Kidney epithelial cell (primary cell): Measurements from ENCODE around the gene CS. TPM values are rescaled to one million over a fixed set of nuclear protein-coding genes. Genes with fewer than 3 reads are reported as not detected.
"Not testable (repeated sequence)": the region's sequence is repeated elsewhere in the genome, so short reads cannot be mapped to it uniquely, and the experiment has no call there.

Experiments
- DNase-seq: peaks from one replicate; pipeline ENCODE4 v3.0.0-alpha.2; 2010; ENCODE audit warnings: low read depth
- H3K27me3 ChIP-seq: 2 replicates; pipeline ENCODE4 v1.6.0; 2011; ENCODE audit warnings: low read length; ENCODE audit not compliant: control insufficient read depth, insufficient read depth
- H3K36me3 ChIP-seq: 2 replicates; pipeline ENCODE4 v1.5.1; 2011; ENCODE audit warnings: low read length; ENCODE audit not compliant: control insufficient read depth, insufficient read depth
- H3K4me3 ChIP-seq: 2 replicates; pipeline ENCODE4 v1.5.1; 2011; ENCODE audit warnings: low read depth, mild to moderate bottlenecking, control low read depth, low read length
- CTCF ChIP-seq: IDR thresholded peaks from 2 replicates; pipeline ENCODE4 v1.5.1; 2011; ENCODE audit warnings: mild to moderate bottlenecking, moderate library complexity, low read length, control low read depth, inconsistent platforms; ENCODE audit not compliant: insufficient read depth, poor library complexity, severe bottlenecking
- total RNA-seq: library from RNA; depleted of rRNA; stranded (reverse); fragments of >200 nt; gene quantifications from 2 replicates; pipeline ENCODE4 v1.2.3, GENCODE V29; 2015

CS gene
- total RNA-seq, 1 donor from 2014 or later: 143 TPM

GRCh38 chr12:56282030-56282429, 18.1 kb downstream of the CS start:
- no peak for TF ChIP-seq CTCF
- DNase-seq: no peak
- Histone ChIP-seq H3K4me3 (no peak overlapping the region), H3K27me3 (no peaks in the 10 kb centered on the region), H3K36me3 (peaks cover 5% of the 10 kb centered on the region)

DNA sequence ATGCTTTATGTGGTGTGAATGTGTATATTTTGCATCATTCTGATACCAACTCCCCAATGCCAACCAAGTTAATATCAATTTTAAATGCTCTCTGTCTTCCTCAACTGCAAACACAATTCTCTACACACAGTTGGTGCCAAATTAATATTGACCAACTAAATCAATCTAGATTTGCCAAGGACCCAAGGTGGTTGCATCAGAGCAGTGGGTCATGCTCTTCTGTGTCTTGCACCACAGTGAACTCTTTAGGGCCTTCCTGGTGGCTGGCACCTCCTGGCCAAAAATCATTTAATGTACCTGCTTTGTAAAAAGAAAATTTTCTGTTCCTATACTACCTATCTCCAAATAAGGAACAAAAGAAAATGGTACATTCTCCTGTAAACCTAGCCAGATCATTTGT, 19.3 kb downstream of the CS start:
- peaks cover 5% of the 10 kb centered on the region for H3K36me3 ChIP-seq
- no peaks in the 10 kb centered on the region for H3K27me3 ChIP-seq
- no peak for DNase-seq
- TF ChIP-seq CTCF: no peak
- no peak overlapping the region for H3K4me3 ChIP-seq

DNA sequence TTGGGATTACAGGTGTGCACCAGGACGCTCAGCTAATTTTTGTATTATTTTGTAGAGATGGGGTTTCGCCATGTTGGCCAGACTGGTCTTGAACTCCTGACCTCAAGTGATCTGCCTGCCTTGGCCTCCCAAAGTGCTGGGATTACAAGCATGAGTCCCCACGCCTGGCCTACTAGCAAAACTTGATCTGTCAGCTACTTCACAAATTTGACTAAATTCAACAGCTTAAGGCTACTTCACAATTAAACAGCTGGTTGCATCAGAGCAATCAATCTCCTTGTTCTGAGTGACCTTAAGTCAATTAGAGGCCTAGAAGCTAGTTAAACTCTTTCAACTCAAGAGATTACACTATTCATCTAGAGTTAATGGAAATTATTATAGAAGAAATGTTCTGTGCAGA, 21.2 kb downstream of the CS start:
- no peak for TF ChIP-seq CTCF
- H3K27me3 ChIP-seq: no peaks in the 10 kb centered on the region
- DNase-seq: no peak
- no peak overlapping the region for H3K4me3 ChIP-seq
- peaks cover 4% of the 10 kb centered on the region for H3K36me3 ChIP-seq

- H3K36me3 ChIP-seq: peaks cover 1% of the 10 kb centered on the region
- no peak for DNase-seq
Observed at GRCh38 chr12:56274299-56274698, 25.8 kb downstream of the CS start.

GRCh38 chr12:56272468-56272867, 27.7 kb downstream of the CS start:
- H3K4me3 ChIP-seq, H3K36me3 ChIP-seq, H3K27me3 ChIP-seq, DNase-seq: not testable (repeated sequence)

More at GRCh38 chr12:56274299-56274698, 25.8 kb downstream of the CS start:
- Histone ChIP-seq H3K4me3 (no peak overlapping the region), H3K27me3 (no peaks in the 10 kb centered on the region)
- no peak for TF ChIP-seq CTCF

DNA sequence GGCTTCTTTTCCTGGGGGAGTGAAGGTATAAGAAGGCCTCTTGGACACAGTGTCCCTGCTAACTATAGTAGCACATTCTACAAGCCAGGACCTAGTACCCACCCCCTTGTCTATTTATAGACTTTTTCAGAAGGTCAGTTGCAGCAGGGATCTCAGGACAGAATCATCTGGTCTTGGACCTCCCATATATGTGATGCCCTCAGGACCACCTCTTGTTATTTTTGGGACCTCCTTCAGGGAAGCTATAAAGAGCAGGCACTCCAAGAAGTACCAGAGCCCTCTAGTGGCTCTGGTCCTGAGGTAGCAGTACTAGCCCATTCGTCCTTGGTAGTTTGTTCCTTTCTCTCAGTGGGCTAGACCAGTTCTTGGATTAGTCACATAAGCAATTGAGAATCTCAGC, 29.1 kb downstream of the CS start:
- H3K36me3 ChIP-seq: peaks cover 1% of the 10 kb centered on the region

More for the DNA sequence above, 29.1 kb downstream of the CS start:
- no peaks in the 10 kb centered on the region for H3K27me3 ChIP-seq
- peak; percentile 55 for TF ChIP-seq CTCF
- no peak for DNase-seq
- no peak overlapping the region for H3K4me3 ChIP-seq
